ENCODE measurements around the gene KLHL6. TPM values are rescaled to one million over a fixed set of nuclear protein-coding genes. Genes with fewer than 3 reads are reported as not detected.
"Not testable (repeated sequence)": the region's sequence is repeated elsewhere in the genome, so short reads cannot be mapped to it uniquely, and the experiment has no call there.

Gene KLHL6
- total RNA-seq, 1 experiment from 2014 or later: not detected

- H3K4me1 Mint-ChIP-seq: peaks cover 9 to 15% of the 10 kb centered on the region in 2 experiments
- no peaks in the 10 kb centered on the region for H3K36me3 Mint-ChIP-seq (ENCODE audit: insufficient read depth in 1 of 3, low read depth in 3 of 3)
- H3K14ac ChIP-seq (ENCODE audit: insufficient read depth, low read length): no peak overlapping the region
- H3K18ac ChIP-seq (ENCODE audit: insufficient read length, low read depth, low read length): no peak overlapping the region
- no peak overlapping the region for H2BK5ac ChIP-seq (ENCODE audit: insufficient read length, low read length)
- no peak overlapping the region for H2AK5ac ChIP-seq (ENCODE audit: insufficient read length, low read length)
- no peak overlapping the region for H3T11ph ChIP-seq (ENCODE audit: low read length)
- no peak overlapping the region for H3K4me2 ChIP-seq (ENCODE audit: insufficient read depth, insufficient read length, low read length)
- no peak for TF ChIP-seq CTCF (conservative IDR thresholded peaks at IDR 0.05)
- H3K4ac ChIP-seq (ENCODE audit: low read depth, low read length): no peak overlapping the region
- no peaks in the 10 kb centered on the region for H3K79me2 ChIP-seq (ENCODE audit: insufficient read depth, low read length)
- no peaks in the 10 kb centered on the region for H3K27me3 ChIP-seq (ENCODE audit: insufficient read depth, low read length)
- H3K23me2 ChIP-seq (ENCODE audit: insufficient read length, low read depth, low read length, poor library complexity, severe bottlenecking): no peaks in the 10 kb centered on the region
- no peak overlapping the region for H2BK15ac ChIP-seq (ENCODE audit: low read depth, low read length)
- H3K9me3 Mint-ChIP-seq: no peaks in the 10 kb centered on the region
- no peaks in the 10 kb centered on the region for H3K9me3 ChIP-seq (ENCODE audit: control insufficient read depth, low read depth, low read length)
- no peak overlapping the region for H3K27ac Mint-ChIP-seq
- no peak overlapping the region for H2AFZ ChIP-seq (ENCODE audit: low read length)
- no peaks in the 10 kb centered on the region for H3K79me1 ChIP-seq (ENCODE audit: insufficient read depth, low read depth, low read length, poor library complexity, severe bottlenecking)
- no peak overlapping the region for H2BK120ac ChIP-seq (ENCODE audit: low read depth, low read length, poor library complexity, severe bottlenecking)
- H3K4me3 Mint-ChIP-seq: no peak overlapping the region
- no peak overlapping the region for H4K5ac ChIP-seq (ENCODE audit: insufficient read length, low read depth, low read length)
- H3K9ac ChIP-seq (ENCODE audit: extremely low read depth, insufficient read length, low read length): no peak overlapping the region
- H2BK20ac ChIP-seq (ENCODE audit: low read depth, low read length, poor library complexity, severe bottlenecking): no peak overlapping the region
- no peak overlapping the region for H4K91ac ChIP-seq (ENCODE audit: insufficient read length, low read depth, low read length)
- H3K27ac ChIP-seq (ENCODE audit: insufficient read length, low read depth, low read length): no peak overlapping the region
- no peak for DNase-seq
- no peak overlapping the region for H3K23ac ChIP-seq (ENCODE audit: insufficient read length, low read depth, low read length)
- H4K8ac ChIP-seq (replicated peaks; ENCODE audit: insufficient read length, low read depth, low read length): no peak overlapping the region
- H2BK12ac ChIP-seq (ENCODE audit: insufficient read length, low read depth, low read length): no peak overlapping the region
- H3K4me1 ChIP-seq (ENCODE audit: insufficient read depth, low read length): no peaks in the 10 kb centered on the region
- no peak overlapping the region for H3K56ac ChIP-seq (ENCODE audit: insufficient read length, low read depth, low read length)
- no CpG with 5 or more reads among the region's 8 CpGs for WGBS (ENCODE audit: extremely low coverage, insufficient read length, low lambda C conversion rate)
- H3K27me3 Mint-ChIP-seq (ENCODE audit: low read depth): no peaks in the 10 kb centered on the region
- no peaks in the 10 kb centered on the region for H4K20me1 ChIP-seq (ENCODE audit: control insufficient read depth, insufficient read depth, insufficient read length)
These were observed 77.6 kb downstream of the KLHL6 start for GRCh38 chr3:183477801-183478456.

GRCh38 chr3:183475764-183476162 lies 79.7 kb downstream of the KLHL6 start:
- H3K9me3 Mint-ChIP-seq; DNase-seq; H4K91ac ChIP-seq (ENCODE audit: insufficient read length, low read depth, low read length); H2BK12ac ChIP-seq (ENCODE audit: insufficient read length, low read depth, low read length); H3K27me3 ChIP-seq (ENCODE audit: insufficient read depth, low read length); H3K9ac ChIP-seq (ENCODE audit: extremely low read depth, insufficient read length, low read length); H3K23ac ChIP-seq (ENCODE audit: insufficient read length, low read depth, low read length); H3K18ac ChIP-seq (ENCODE audit: insufficient read length, low read depth, low read length); H3K23me2 ChIP-seq (ENCODE audit: insufficient read length, low read depth, low read length, poor library complexity, severe bottlenecking); H4K5ac ChIP-seq (ENCODE audit: insufficient read length, low read depth, low read length); H3T11ph ChIP-seq (ENCODE audit: low read length); H3K27ac ChIP-seq (ENCODE audit: insufficient read length, low read depth, low read length); H3K9me3 ChIP-seq (ENCODE audit: control insufficient read depth, low read depth, low read length); H2BK15ac ChIP-seq (ENCODE audit: low read depth, low read length); H3K56ac ChIP-seq (ENCODE audit: insufficient read length, low read depth, low read length); H3K4me3 Mint-ChIP-seq; H3K79me1 ChIP-seq (ENCODE audit: insufficient read depth, low read depth, low read length, poor library complexity, severe bottlenecking); H2AK5ac ChIP-seq (ENCODE audit: insufficient read length, low read length); H3K4me1 ChIP-seq (ENCODE audit: insufficient read depth, low read length); H2BK20ac ChIP-seq (ENCODE audit: low read depth, low read length, poor library complexity, severe bottlenecking); H2BK120ac ChIP-seq (ENCODE audit: low read depth, low read length, poor library complexity, severe bottlenecking); H2BK5ac ChIP-seq (ENCODE audit: insufficient read length, low read length); H4K20me1 ChIP-seq (ENCODE audit: control insufficient read depth, insufficient read depth, insufficient read length); H3K4me2 ChIP-seq (ENCODE audit: insufficient read depth, insufficient read length, low read length); H3K4ac ChIP-seq (ENCODE audit: low read depth, low read length); H2AFZ ChIP-seq (ENCODE audit: low read length); H3K27me3 Mint-ChIP-seq (ENCODE audit: low read depth); H4K8ac ChIP-seq (replicated peaks; ENCODE audit: insufficient read length, low read depth, low read length); H3K27ac Mint-ChIP-seq; H3K14ac ChIP-seq (ENCODE audit: insufficient read depth, low read length); H3K36me3 Mint-ChIP-seq (ENCODE audit: insufficient read depth in 1 of 3, low read depth in 3 of 3); H3K79me2 ChIP-seq (ENCODE audit: insufficient read depth, low read length): not testable (repeated sequence)
- no CpG with 5 or more reads among the region's 1 CpG for WGBS (ENCODE audit: extremely low coverage, insufficient read length, low lambda C conversion rate)
- H3K4me1 Mint-ChIP-seq: peaks cover 9 to 15% of the 10 kb centered on the region in 2 experiments

Measured in H9 (cell line).